IMR-90 (cell line): ENCODE data around the gene NPAS3. TPM values are rescaled to one million over a fixed set of nuclear protein-coding genes. Genes with fewer than 3 reads are reported as not detected.

ENCODE experiments used
- ATAC-seq: fragments of 200-7000 bp; cut with Tn5 transposase; 2 replicates; pipeline ENCODE4 v1.9.1; 2020; ENCODE audit warnings: low read depth, mild to moderate bottlenecking, moderate library complexity
- BruUV-seq: library from RNA; stranded (reverse); fragments of 400-500 nt; replicated peaks from 2 replicates; lab custom pipeline; 2021; lab: Mats Ljungman, UMichigan
- CTCF ChIA-PET: fragments of 300-600 bp; formaldehyde crosslinking; extraction: SDS; loops from one replicate; lab custom pipeline; 2021; ENCODE audit warnings: antibody characterized with exemption; lab: Yijun Ruan, JAX
- POLR2A ChIA-PET: fragments of 300-600 bp; sonication (Branson Sonifier 250); formaldehyde crosslinking; loops from one replicate; lab custom pipeline; 2022; ENCODE audit warnings: antibody characterized with exemption; ENCODE audit not compliant: unreplicated experiment; lab: Charles Lee
- DNase-seq: peaks from one replicate; pipeline ENCODE4 v3.0.0; 2013
- H2AFZ ChIP-seq: replicated peaks from 2 replicates; pipeline ENCODE3; 2013; ENCODE audit warnings: low read length, mild to moderate bottlenecking; ENCODE audit not compliant: poor library complexity
- H2AK5ac ChIP-seq: 2 replicates; pipeline ENCODE4 v1.6.1; 2013; ENCODE audit warnings: low read depth, low read length, inconsistent platforms
- H2AK9ac ChIP-seq: replicated peaks from 2 replicates; pipeline ENCODE3; 2013; ENCODE audit warnings: mild to moderate bottlenecking, low read depth, low read length, moderate library complexity; ENCODE audit not compliant: poor library complexity
- H2BK120ac ChIP-seq: 2 replicates; pipeline ENCODE4 v1.6.1; 2013; ENCODE audit warnings: low read depth, low read length, inconsistent platforms
- H2BK15ac ChIP-seq: 3 replicates; pipeline ENCODE4 v1.6.1; 2013; ENCODE audit warnings: low read depth, low read length, inconsistent platforms
- H2BK20ac ChIP-seq: 2 replicates; pipeline ENCODE4 v1.6.1; 2013; ENCODE audit warnings: low read depth, mild to moderate bottlenecking, inconsistent platforms, low read length, moderate library complexity
- H2BK5ac ChIP-seq: 2 replicates; pipeline ENCODE4 v1.6.1; 2013; ENCODE audit warnings: mild to moderate bottlenecking, low read depth, low read length, inconsistent platforms; ENCODE audit not compliant: poor library complexity, severe bottlenecking
- H3K14ac ChIP-seq: replicated peaks from 2 replicates; pipeline ENCODE4 v1.6.1; 2013; ENCODE audit warnings: low read depth, low read length, inconsistent platforms
- H3K18ac ChIP-seq: 2 replicates; pipeline ENCODE4 v1.6.1; 2013; ENCODE audit warnings: low read depth, low read length, control low read depth
- H3K23ac ChIP-seq: 2 replicates; pipeline ENCODE4 v1.6.1; 2013; ENCODE audit warnings: low read depth, low read length, inconsistent platforms
- H3K27ac ChIP-seq: 2 replicates; pipeline ENCODE4 v1.5.1; 2013; ENCODE audit warnings: mild to moderate bottlenecking, control low read depth, low read length; ENCODE audit not compliant: insufficient read depth
- H3K27me3 ChIP-seq: 2 replicates; pipeline ENCODE4 v1.6.1; 2013; ENCODE audit warnings: low read length; ENCODE audit not compliant: control insufficient read depth, insufficient read depth
- H3K36me3 ChIP-seq: 2 replicates; pipeline ENCODE4 v1.6.1; 2013; ENCODE audit warnings: low read length, mixed read lengths; ENCODE audit not compliant: control insufficient read depth, insufficient read depth
- H3K4ac ChIP-seq: 2 replicates; pipeline ENCODE4 v1.6.1; 2013; ENCODE audit warnings: low read depth, low read length, inconsistent platforms
- H3K4me1 ChIP-seq: 2 replicates; pipeline ENCODE4 v1.6.1; 2013; ENCODE audit warnings: low read length, mixed read lengths; ENCODE audit not compliant: control insufficient read depth, insufficient read depth
- H3K4me2 ChIP-seq: 2 replicates; pipeline ENCODE4 v1.6.1; 2013; ENCODE audit warnings: low read depth, mild to moderate bottlenecking, control low read depth, low read length, moderate library complexity
- H3K4me3 ChIP-seq: 2 replicates; pipeline ENCODE4 v1.5.1; 2013; ENCODE audit warnings: low read depth, mild to moderate bottlenecking, control low read depth, low read length, moderate library complexity; ENCODE audit not compliant: insufficient read depth
- H3K56ac ChIP-seq: 2 replicates; pipeline ENCODE4 v1.6.1; 2013; ENCODE audit warnings: low read length, inconsistent platforms; ENCODE audit not compliant: insufficient read depth; ENCODE audit errors: extremely low read depth
- H3K79me1 ChIP-seq, 2 experiments: 2 replicates each; pipeline ENCODE4 v1.6.1; 2013; ENCODE audit warnings: low read length in 2 of 2, inconsistent platforms in 1 of 2, low read depth in 1 of 2
- H3K9ac ChIP-seq: 2 replicates; pipeline ENCODE4 v1.6.1; 2013; ENCODE audit warnings: low read depth, low read length, control low read depth
- H3K9me1 ChIP-seq: 2 replicates; pipeline ENCODE4 v1.6.1; 2013; ENCODE audit warnings: low read length, inconsistent platforms; ENCODE audit not compliant: insufficient read depth
- H3K9me3 ChIP-seq: 2 replicates; pipeline ENCODE4 v1.6.1; 2013; ENCODE audit warnings: low read length; ENCODE audit not compliant: control insufficient read depth, insufficient read depth
- H4K20me1 ChIP-seq: 2 replicates; pipeline ENCODE4 v1.6.1; 2013; ENCODE audit warnings: low read length, inconsistent platforms; ENCODE audit not compliant: insufficient read depth
- H4K5ac ChIP-seq: 2 replicates; pipeline ENCODE4 v1.6.1; 2013; ENCODE audit warnings: mild to moderate bottlenecking, low read depth, low read length, control low read depth
- H4K8ac ChIP-seq, 2 experiments: 2 replicates each; pipeline ENCODE4 v1.6.1; 2013; ENCODE audit warnings: low read depth in 2 of 2, low read length in 2 of 2, control low read depth in 1 of 2, inconsistent platforms in 1 of 2
- H4K91ac ChIP-seq: 2 replicates; pipeline ENCODE4 v1.6.1; 2013; ENCODE audit warnings: low read depth, low read length, inconsistent platforms; ENCODE audit not compliant: insufficient read depth
- BHLHE40 ChIP-seq: fragments of 150-350 bp; IDR thresholded peaks from 2 replicates; pipeline ENCODE4 v1.6.1; 2016; ENCODE audit warnings: mild to moderate bottlenecking, low read depth, low read length
- CHD1 ChIP-seq: IDR thresholded peaks from 2 replicates; pipeline ENCODE4 v1.6.1; 2012; ENCODE audit warnings: low read depth, low read length, improper control_type of control experiment
- FOS ChIP-seq: fragments of 150-350 bp; IDR thresholded peaks from 2 replicates; pipeline ENCODE4 v1.6.1; 2016; ENCODE audit warnings: low read depth, low read length
- NFE2L2 ChIP-seq: fragments of 150-350 bp; IDR thresholded peaks from 2 replicates; pipeline ENCODE4 v1.6.1; 2016; ENCODE audit warnings: low read depth, mild to moderate bottlenecking, low read length
- RAD21 ChIP-seq: IDR thresholded peaks from 2 replicates; pipeline ENCODE4 v1.6.1; 2012; ENCODE audit warnings: low read length, improper control_type of control experiment
- RFX5 ChIP-seq: IDR thresholded peaks from 2 replicates; pipeline ENCODE4 v1.8.0; 2012; ENCODE audit warnings: low read depth, mild to moderate bottlenecking, low read length, moderate library complexity
- SMC3 ChIP-seq: fragments of 150-350 bp; IDR thresholded peaks from 2 replicates; pipeline ENCODE4 v1.6.1; 2016; ENCODE audit warnings: low read depth, mild to moderate bottlenecking, antibody characterized with exemption, low read length, moderate library complexity
- WGBS, 2 experiments: methylation state at CpG; one replicate each; pipeline versions ENCODE4 v1.1.5 to v1.1.7; 2013; ENCODE audit warnings: missing lambda C conversion rate in 2 of 2; ENCODE audit not compliant: insufficient read length in 1 of 2; ENCODE audit errors: extremely low coverage in 2 of 2; 5-methylcytosine and 5-hydroxymethylcytosine counted together
- dilution Hi-C: fragments of 300-500 bp; cut with HindIII; formaldehyde crosslinking; loops from one replicate; pipeline ENCODE4 v1.14.3; 2018; ENCODE audit warnings: low sequenced_read_pairs; ENCODE audit not compliant: unreplicated experiment
- in situ Hi-C: fragments of 300-500 bp; cut with MboI; formaldehyde crosslinking; loops from 3 replicates; pipeline ENCODE4 v1.14.3; 2019; ENCODE audit warnings: low sequenced_read_pairs, inconsistent platforms, mixed read lengths
- intact Hi-C: fragments of 100-400 bp; cut with micrococcal nuclease; formaldehyde crosslinking; loops from 2 replicates; pipeline ENCODE4 v1.10.0; 2022
- polyA plus RNA-seq, 3 experiments: library from polyadenylated mRNA; depleted of rRNA; stranded (reverse); fragments of >200 nt; gene quantifications; 2 replicates each; pipeline ENCODE4 v1.2.3, GENCODE V29; 2012; ENCODE audit warnings: low replicate concordance in 1 of 3
- total RNA-seq: library from RNA; depleted of rRNA; stranded (reverse); fragments of >200 nt; gene quantifications from 2 replicates; pipeline ENCODE4 v1.2.3, GENCODE V29; 2012
- TF ChIP-seq, protein P1 (sequence below): conservative IDR thresholded peaks from 2 replicates; pipeline ENCODE4 v1.5.1; 2012; ENCODE audit warnings: mild to moderate bottlenecking, low read depth, low read length, improper control_type of control experiment
- TF ChIP-seq, protein P2 (sequence below): fragments of 150-350 bp; IDR thresholded peaks from 2 replicates; pipeline ENCODE4 v1.6.1; 2017; ENCODE audit warnings: mild to moderate bottlenecking, antibody characterized with exemption, low read length, low read depth

NPAS3 gene
- total and polyA plus RNA-seq, 2 of the 4 experiments (the other 2 are of a cell fraction) = not detected

- WGBS, 2 experiments = no CpG with 5 or more reads among the region's 7 CpGs
- no TSS peak for BruUV-seq
Observed at GRCh38 chr14:33430414-33431035, 491.8 kb downstream of the NPAS3 start.

More at GRCh38 chr14:33430414-33431035, 491.8 kb downstream of the NPAS3 start:
- in situ Hi-C loops = loop anchor here (25.0 kb wide), 1 partner anchor 843 kb away; no protein-coding TSS in a partner anchor
- Histone ChIP-seq H3K9me1 (no peaks in the 10 kb centered on the region), H3K36me3 (no peaks in the 10 kb centered on the region), H2BK5ac (no peak overlapping the region), H3K27ac (no peak overlapping the region), H3K14ac (no peak overlapping the region), H3K4me1 (no peaks in the 10 kb centered on the region), H2BK20ac (no peak overlapping the region), H3K79me1 (no peaks in the 10 kb centered on the region), H3K56ac (no peak overlapping the region), H3K4ac (no peak overlapping the region), H4K5ac (no peak overlapping the region), H3K27me3 (no peaks in the 10 kb centered on the region), H3K9me3 (no peaks in the 10 kb centered on the region), H3K4me2 (no peak overlapping the region), H3K9ac (no peak overlapping the region), H4K8ac (no peak overlapping the region), H2BK120ac (no peak overlapping the region), H3K23ac (no peak overlapping the region), H2AFZ (no peak overlapping the region), H3K4me3 (no peak overlapping the region), H4K91ac (no peak overlapping the region), H4K20me1 (no peaks in the 10 kb centered on the region), H3K18ac (no peak overlapping the region), H2AK9ac (no peak overlapping the region), H2BK15ac (no peak overlapping the region), H2AK5ac (no peak overlapping the region)
- dilution Hi-C loops = no loop called here
- intact Hi-C loops = loop anchor here (5.0 kb wide), 1 partner anchor 362 kb away; no protein-coding TSS in a partner anchor
- no peak for ATAC-seq
- CTCF ChIA-PET = interaction anchor here (0.6 kb wide), 1 partner anchor 43 kb away, joined by 3 read pairs; no protein-coding TSS in a partner anchor
- POLR2A ChIA-PET = no interaction called here
- DNase-seq = no peak
- TF ChIP-seq FOS = no peak
- TF ChIP-seq, protein P1, sequence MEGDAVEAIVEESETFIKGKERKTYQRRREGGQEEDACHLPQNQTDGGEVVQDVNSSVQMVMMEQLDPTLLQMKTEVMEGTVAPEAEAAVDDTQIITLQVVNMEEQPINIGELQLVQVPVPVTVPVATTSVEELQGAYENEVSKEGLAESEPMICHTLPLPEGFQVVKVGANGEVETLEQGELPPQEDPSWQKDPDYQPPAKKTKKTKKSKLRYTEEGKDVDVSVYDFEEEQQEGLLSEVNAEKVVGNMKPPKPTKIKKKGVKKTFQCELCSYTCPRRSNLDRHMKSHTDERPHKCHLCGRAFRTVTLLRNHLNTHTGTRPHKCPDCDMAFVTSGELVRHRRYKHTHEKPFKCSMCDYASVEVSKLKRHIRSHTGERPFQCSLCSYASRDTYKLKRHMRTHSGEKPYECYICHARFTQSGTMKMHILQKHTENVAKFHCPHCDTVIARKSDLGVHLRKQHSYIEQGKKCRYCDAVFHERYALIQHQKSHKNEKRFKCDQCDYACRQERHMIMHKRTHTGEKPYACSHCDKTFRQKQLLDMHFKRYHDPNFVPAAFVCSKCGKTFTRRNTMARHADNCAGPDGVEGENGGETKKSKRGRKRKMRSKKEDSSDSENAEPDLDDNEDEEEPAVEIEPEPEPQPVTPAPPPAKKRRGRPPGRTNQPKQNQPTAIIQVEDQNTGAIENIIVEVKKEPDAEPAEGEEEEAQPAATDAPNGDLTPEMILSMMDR = no peak
- TF ChIP-seq RAD21 = no peak
- no peak for TF ChIP-seq SMC3
- TF ChIP-seq, protein P2, sequence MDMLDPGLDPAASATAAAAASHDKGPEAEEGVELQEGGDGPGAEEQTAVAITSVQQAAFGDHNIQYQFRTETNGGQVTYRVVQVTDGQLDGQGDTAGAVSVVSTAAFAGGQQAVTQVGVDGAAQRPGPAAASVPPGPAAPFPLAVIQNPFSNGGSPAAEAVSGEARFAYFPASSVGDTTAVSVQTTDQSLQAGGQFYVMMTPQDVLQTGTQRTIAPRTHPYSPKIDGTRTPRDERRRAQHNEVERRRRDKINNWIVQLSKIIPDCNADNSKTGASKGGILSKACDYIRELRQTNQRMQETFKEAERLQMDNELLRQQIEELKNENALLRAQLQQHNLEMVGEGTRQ = no peak
- no peak for TF ChIP-seq BHLHE40
- no peak for TF ChIP-seq RFX5
- TF ChIP-seq CHD1 = no peak
- TF ChIP-seq NFE2L2 = no peak
